ENCODE results near the gene PPP2R3A.
A peak's percentile ranks its signal among the peaks of the same experiment; 100 is the strongest.
"Not testable (repeated sequence)": the region's sequence is repeated elsewhere in the genome, so short reads cannot be mapped to it uniquely, and the experiment has no call there.

The PPP2R3A gene

GRCh38 chr3:136110481-136110880 lies 145.0 kb downstream of the PPP2R3A start:
- peaks cover 40% of the 10 kb centered on the region for H3K4me1 ChIP-seq (ENCODE audit: insufficient read depth, low read length)
- H3K4me3 ChIP-seq (ENCODE audit: low read depth in 1 of 2, low read length in 2 of 2): no peak overlapping the region
- H3K27ac ChIP-seq (ENCODE audit: low read length): no peak overlapping the region
- no peak overlapping the region; the same call in 1 of the 2 replicates for H3K4me2 ChIP-seq (ENCODE audit: insufficient read depth, low read length)
- no peaks in the 10 kb centered on the region for H3K27me3 ChIP-seq (ENCODE audit: insufficient read depth, low read length, poor library complexity)
- no peak overlapping the region for H3K9ac ChIP-seq (ENCODE audit: low read depth, low read length)
- H3K9me3 ChIP-seq (ENCODE audit: insufficient read depth, low read length, severe bottlenecking): no peaks in the 10 kb centered on the region
- ATAC-seq (ENCODE audit: insufficient read depth, low read depth) (no peak), DNase-seq (no peak)
- H3K36me3 ChIP-seq (ENCODE audit: insufficient read depth, low read length): no peaks in the 10 kb centered on the region
- no peak overlapping the region for H2AFZ ChIP-seq (ENCODE audit: low read depth, low read length)
- no peaks in the 10 kb centered on the region for H3K79me2 ChIP-seq (ENCODE audit: insufficient read depth, low read length)
- H4K20me1 ChIP-seq (ENCODE audit: insufficient read depth, low read length): no peaks in the 10 kb centered on the region
- TF ChIP-seq CTCF (IDR thresholded peaks at IDR 0.05; ENCODE audit: borderline replicate concordance, extremely low read depth, low read length, poor library complexity, severe bottlenecking) (no peak), EZH2 (IDR thresholded peaks at IDR 0.05; ENCODE audit: borderline replicate concordance, low read depth, low read length, severe bottlenecking) (no peak)

- Histone ChIP-seq H3K36me3 (ENCODE audit: insufficient read depth, low read length) (no peaks in the 10 kb centered on the region), H2AFZ (ENCODE audit: low read depth, low read length) (no peak overlapping the region), H3K9me3 (ENCODE audit: insufficient read depth, low read length, severe bottlenecking) (no peaks in the 10 kb centered on the region), H3K27ac (ENCODE audit: low read length) (no peak overlapping the region), H3K79me2 (ENCODE audit: insufficient read depth, low read length) (no peaks in the 10 kb centered on the region), H3K4me1 (ENCODE audit: insufficient read depth, low read length) (peaks cover 24% of the 10 kb centered on the region), H3K4me2 (ENCODE audit: insufficient read depth, low read length) (no peak overlapping the region), H3K9ac (ENCODE audit: low read depth, low read length) (no peak overlapping the region), H4K20me1 (ENCODE audit: insufficient read depth, low read length) (no peaks in the 10 kb centered on the region), H3K4me3 (ENCODE audit: low read depth in 1 of 2, low read length in 2 of 2) (no peak overlapping the region), H3K27me3 (ENCODE audit: insufficient read depth, low read length, poor library complexity) (no peaks in the 10 kb centered on the region)
- TF ChIP-seq EZH2 (IDR thresholded peaks at IDR 0.05; ENCODE audit: borderline replicate concordance, low read depth, low read length, severe bottlenecking): no peak
- TF ChIP-seq CTCF (IDR thresholded peaks at IDR 0.05; ENCODE audit: borderline replicate concordance, extremely low read depth, low read length, poor library complexity, severe bottlenecking): no peak
- DNase-seq: no peak
- ATAC-seq (ENCODE audit: insufficient read depth, low read depth): peak; percentile 41; the same call in 1 of the 3 replicates
These were observed 148.9 kb downstream of the PPP2R3A start for GRCh38 chr3:136114421-136114820.

GRCh38 chr3:136119332-136119731 lies 153.8 kb downstream of the PPP2R3A start:
- ATAC-seq (ENCODE audit: insufficient read depth, low read depth); H4K20me1 ChIP-seq (ENCODE audit: insufficient read depth, low read length); H3K4me3 ChIP-seq (ENCODE audit: low read depth in 1 of 2, low read length in 2 of 2); DNase-seq; H2AFZ ChIP-seq (ENCODE audit: low read depth, low read length); H3K9me3 ChIP-seq (ENCODE audit: insufficient read depth, low read length, severe bottlenecking); H3K27ac ChIP-seq (ENCODE audit: low read length); H3K36me3 ChIP-seq (ENCODE audit: insufficient read depth, low read length); H3K27me3 ChIP-seq (ENCODE audit: insufficient read depth, low read length, poor library complexity); H3K79me2 ChIP-seq (ENCODE audit: insufficient read depth, low read length); H3K9ac ChIP-seq (ENCODE audit: low read depth, low read length); H3K4me2 ChIP-seq (ENCODE audit: insufficient read depth, low read length): not testable (repeated sequence)
- H3K4me1 ChIP-seq (ENCODE audit: insufficient read depth, low read length): peaks cover 15% of the 10 kb centered on the region

GRCh38 chr3:136119783-136120182 lies 154.3 kb downstream of the PPP2R3A start:
- not testable (repeated sequence) for H3K79me2 ChIP-seq (ENCODE audit: insufficient read depth, low read length); H3K27ac ChIP-seq (ENCODE audit: low read length); ATAC-seq (ENCODE audit: insufficient read depth, low read depth); H3K36me3 ChIP-seq (ENCODE audit: insufficient read depth, low read length); DNase-seq; H2AFZ ChIP-seq (ENCODE audit: low read depth, low read length); H4K20me1 ChIP-seq (ENCODE audit: insufficient read depth, low read length); H3K4me3 ChIP-seq (ENCODE audit: low read depth in 1 of 2, low read length in 2 of 2); H3K4me2 ChIP-seq (ENCODE audit: insufficient read depth, low read length); H3K9me3 ChIP-seq (ENCODE audit: insufficient read depth, low read length, severe bottlenecking); H3K27me3 ChIP-seq (ENCODE audit: insufficient read depth, low read length, poor library complexity); H3K9ac ChIP-seq (ENCODE audit: low read depth, low read length)
- H3K4me1 ChIP-seq (ENCODE audit: insufficient read depth, low read length): peaks cover 10% of the 10 kb centered on the region
